GM20431 (cell line): ENCODE measurements around the gene PARK7.

Experiments
- in situ Hi-C: fragments of 300-500 bp; cut with MseI, MboI; formaldehyde crosslinking; loops from one replicate; pipeline ENCODE4 v1.15.0; 2020; ENCODE audit warnings: low sequenced_read_pairs; ENCODE audit not compliant: unreplicated experiment

Gene PARK7

GRCh38 chr1:7975212-7975865 lies 13.8 kb downstream of the PARK7 start:
- in situ Hi-C loops = loop anchor here (25.0 kb wide), 1 partner anchor 887 kb away; no protein-coding TSS in a partner anchor

DNA sequence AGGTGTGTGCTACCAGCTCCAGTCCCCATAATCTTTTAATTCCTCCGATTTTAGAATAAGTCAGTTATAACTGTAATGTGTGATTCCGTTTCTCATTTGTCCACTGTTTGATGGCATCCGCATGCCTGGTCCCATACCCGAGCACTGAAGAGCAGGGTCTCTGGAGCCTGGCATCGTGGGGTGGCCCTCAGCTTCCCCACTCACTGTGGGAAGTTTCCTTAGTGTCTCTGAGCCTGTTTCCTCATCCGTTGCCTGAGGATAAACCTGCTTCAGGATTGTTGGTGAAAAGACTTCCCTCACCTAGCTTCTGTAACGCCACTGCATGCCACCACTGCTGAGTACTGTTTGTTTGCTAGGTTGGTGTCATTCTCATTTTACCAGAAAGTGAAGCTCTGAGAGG lies 19.5 kb downstream of the PARK7 start:
- in situ Hi-C loops = loop anchor here (25.0 kb wide), 1 partner anchor 881 kb away; no protein-coding TSS in a partner anchor

- in situ Hi-C loops = loop anchor here (25.0 kb wide), 1 partner anchor 879 kb away; no protein-coding TSS in a partner anchor
Observed at GRCh38 chr1:7983086-7983778, 21.7 kb downstream of the PARK7 start.

GRCh38 chr1:7984811-7985210 lies 23.3 kb downstream of the PARK7 start:
- in situ Hi-C loops = loop anchor here (25.0 kb wide), 1 partner anchor 877 kb away; no protein-coding TSS in a partner anchor

GRCh38 chr1:7985851-7986612 lies 24.5 kb downstream of the PARK7 start:
- in situ Hi-C loops = loop anchor here (25.0 kb wide), 1 partner anchor 876 kb away; no protein-coding TSS in a partner anchor

DNA sequence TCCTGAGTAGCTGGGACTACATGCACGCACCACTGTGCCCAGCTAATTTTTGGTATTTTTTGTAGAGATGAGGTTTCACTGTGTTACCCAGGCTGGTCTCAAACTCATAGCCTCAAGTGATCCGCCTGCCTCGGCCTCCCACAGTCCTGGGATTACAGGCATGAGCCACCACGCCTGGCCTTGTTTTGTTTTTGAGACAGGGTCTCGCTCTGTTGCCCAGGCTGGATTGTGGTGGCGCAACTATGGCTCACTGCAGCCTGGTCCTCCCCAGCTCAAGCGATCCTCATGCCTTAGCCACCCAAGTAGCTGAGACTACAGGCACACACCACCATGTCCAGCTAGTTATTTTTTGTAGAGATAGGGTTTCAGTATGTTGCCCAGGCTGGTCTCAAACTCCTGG lies 26.0 kb downstream of the PARK7 start:
- in situ Hi-C loops = loop anchor here (25.0 kb wide), 1 partner anchor 875 kb away; no protein-coding TSS in a partner anchor

DNA sequence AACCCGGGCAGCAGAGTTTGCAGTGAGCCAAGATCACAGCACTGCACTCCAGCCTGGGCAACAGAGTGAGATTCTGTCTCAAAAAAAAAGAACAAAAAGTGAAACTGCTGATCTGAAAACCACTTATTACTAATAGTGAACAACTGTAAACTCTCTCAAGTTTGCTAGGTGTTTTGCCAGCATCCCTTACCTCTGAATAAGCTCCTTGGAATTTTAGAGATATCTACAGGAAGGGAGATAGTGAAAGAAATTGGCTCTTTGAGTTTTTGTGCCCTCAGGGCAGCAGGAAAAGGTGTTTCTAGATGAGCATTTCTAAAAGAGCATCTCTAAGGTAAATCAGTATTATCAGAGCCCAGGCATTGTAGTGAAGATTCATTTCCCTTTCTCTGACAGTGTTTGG lies 27.1 kb downstream of the PARK7 start:
- in situ Hi-C loops = loop anchor here (25.0 kb wide), 1 partner anchor 874 kb away; no protein-coding TSS in a partner anchor

- in situ Hi-C loops = loop anchor here (25.0 kb wide), 1 partner anchor 872 kb away; no protein-coding TSS in a partner anchor
Observed at GRCh38 chr1:7989762-7990428, 28.4 kb downstream of the PARK7 start.

DNA sequence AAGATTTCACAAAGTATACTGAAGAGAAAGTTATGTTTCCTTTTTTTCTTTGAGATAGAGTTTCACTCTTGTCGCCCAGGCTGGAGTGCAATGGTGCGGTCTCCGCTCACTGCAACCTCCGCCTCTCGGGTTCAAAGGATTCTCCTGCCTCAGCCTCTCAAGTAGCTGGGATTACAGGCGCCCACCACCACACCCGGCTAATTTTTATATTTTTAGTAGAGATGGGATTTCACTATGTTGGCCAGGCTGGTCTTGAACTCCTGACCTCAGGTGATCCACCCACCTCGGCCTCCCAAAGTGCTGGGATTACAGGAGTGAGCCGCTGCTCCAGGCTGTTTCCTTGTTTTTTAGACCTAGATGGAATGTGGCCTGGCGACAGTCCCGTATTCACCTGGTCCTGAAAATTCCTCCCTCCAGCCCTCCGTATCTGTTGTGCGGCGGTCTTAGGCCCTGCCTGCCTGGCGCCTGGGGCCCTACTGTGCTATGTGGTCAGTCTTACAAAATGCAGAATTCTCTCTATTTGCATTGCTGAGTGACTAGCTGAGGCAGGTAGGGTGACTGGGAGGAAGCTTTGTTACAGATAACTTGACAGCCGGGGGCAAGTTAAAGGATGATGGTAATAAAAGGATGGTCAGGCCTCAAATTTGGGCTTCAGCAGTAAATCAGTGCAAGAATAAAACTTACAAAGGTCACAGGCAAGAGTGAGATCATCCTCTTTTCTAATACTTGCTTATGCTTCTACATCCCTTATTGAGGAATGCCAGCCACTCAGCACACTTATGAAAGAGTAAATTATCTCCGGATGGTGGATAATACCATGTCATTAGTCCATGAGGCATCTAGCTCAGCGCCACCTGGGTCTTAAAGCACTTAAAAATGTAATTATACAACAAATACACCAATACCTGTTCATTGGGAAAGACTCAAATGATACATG lies 30.3 kb downstream of the PARK7 start:
- in situ Hi-C loops = loop anchor here (25.0 kb wide), 1 partner anchor 871 kb away; no protein-coding TSS in a partner anchor

DNA sequence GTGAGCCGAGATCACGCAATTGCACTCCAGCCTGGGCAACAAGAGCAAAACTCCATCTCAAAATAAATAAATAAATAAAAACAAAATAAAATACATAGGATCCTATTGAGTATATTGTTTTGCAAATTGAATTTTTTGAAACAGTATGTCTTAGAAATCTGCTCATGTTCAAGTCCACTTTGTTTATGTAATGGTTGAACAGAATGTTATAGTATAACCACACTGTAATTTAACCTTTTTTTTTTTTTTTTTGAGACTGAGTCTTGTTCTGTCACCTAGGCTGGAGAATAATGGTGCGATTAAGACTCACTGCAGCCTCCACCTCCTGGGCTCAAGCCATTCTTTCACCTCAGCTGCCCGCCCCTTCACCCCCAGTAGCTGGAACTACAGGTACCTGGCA lies 31.4 kb downstream of the PARK7 start:
- in situ Hi-C loops = loop anchor here (25.0 kb wide), 1 partner anchor 869 kb away; no protein-coding TSS in a partner anchor

GRCh38 chr1:7993593-7994479 lies 32.3 kb downstream of the PARK7 start:
- in situ Hi-C loops = loop anchor here (25.0 kb wide), 1 partner anchor 868 kb away; no protein-coding TSS in a partner anchor

GRCh38 chr1:7994827-7995226 lies 33.3 kb downstream of the PARK7 start:
- in situ Hi-C loops = loop anchor here (25.0 kb wide), 1 partner anchor 867 kb away; no protein-coding TSS in a partner anchor

DNA sequence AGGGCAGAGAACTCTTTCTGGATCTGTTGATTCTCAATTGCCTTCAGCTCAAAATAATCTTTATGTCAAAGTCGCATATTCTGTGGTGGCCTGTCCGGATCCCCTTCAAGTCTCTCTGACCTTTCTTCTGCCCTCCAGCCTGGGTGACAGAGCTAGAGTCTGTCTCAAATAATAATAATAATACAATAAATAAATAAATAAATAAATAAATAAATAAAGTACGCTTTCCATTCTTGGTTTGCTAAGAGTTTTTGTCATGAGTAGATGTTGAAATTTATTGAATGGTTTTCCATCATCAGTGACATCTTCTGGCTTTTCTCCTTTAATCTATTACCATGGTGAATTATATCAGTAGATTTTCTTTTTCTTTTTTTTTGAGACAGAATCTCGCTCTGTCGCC lies 33.9 kb downstream of the PARK7 start:
- in situ Hi-C loops = loop anchor here (25.0 kb wide), 1 partner anchor 867 kb away; no protein-coding TSS in a partner anchor

- in situ Hi-C loops = no loop called here
Observed at GRCh38 chr1:8002329-8002910, 40.9 kb downstream of the PARK7 start.

GRCh38 chr1:8002921-8003320 lies 41.4 kb downstream of the PARK7 start:
- in situ Hi-C loops = no loop called here

- in situ Hi-C loops = no loop called here
Observed at GRCh38 chr1:8003438-8004112, 42.1 kb downstream of the PARK7 start.
